ENCODE data around the gene POGLUT2.
"Not testable (repeated sequence)": the region's sequence is repeated elsewhere in the genome, so short reads cannot be mapped to it uniquely, and the experiment has no call there.

Gene POGLUT2

GRCh38 chr13:102805680-102806079 is 6.9 kb upstream of the POGLUT2 start:
- no peak for DNase-seq (ENCODE audit: low read depth)

GRCh38 chr13:102800145-102801041 is 1.6 kb upstream of the POGLUT2 start:
- peak; percentile 67 for DNase-seq (ENCODE audit: low read depth)

- DNase-seq (ENCODE audit: low read depth): no peak
Measured at GRCh38 chr13:102799426-102800144, 809 bp upstream of the POGLUT2 start.

GRCh38 chr13:102793611-102794355 is 5.0 kb downstream of the POGLUT2 start:
- no peak for DNase-seq (ENCODE audit: low read depth)

GRCh38 chr13:102792396-102792795 is 6.4 kb downstream of the POGLUT2 start:
- DNase-seq (ENCODE audit: low read depth): no peak

GRCh38 chr13:102788683-102789082 is 10.1 kb downstream of the POGLUT2 start:
- DNase-seq (ENCODE audit: low read depth): no peak

- DNase-seq (ENCODE audit: low read depth): no peak
Measured at GRCh38 chr13:102784483-102784882, 14.3 kb downstream of the POGLUT2 start.

- DNase-seq (ENCODE audit: low read depth): no peak
Measured at GRCh38 chr13:102781591-102781990, 17.2 kb downstream of the POGLUT2 start.

GRCh38 chr13:102780656-102781055 is 18.1 kb downstream of the POGLUT2 start:
- DNase-seq (ENCODE audit: low read depth): not testable (repeated sequence)

- DNase-seq (ENCODE audit: low read depth): no peak
Measured at GRCh38 chr13:102779436-102780159, 19.2 kb downstream of the POGLUT2 start.

- DNase-seq (ENCODE audit: low read depth): no peak
Measured at GRCh38 chr13:102777736-102778135, 21.0 kb downstream of the POGLUT2 start.

GRCh38 chr13:102776271-102776670 is 22.5 kb downstream of the POGLUT2 start:
- DNase-seq (ENCODE audit: low read depth): no peak

GRCh38 chr13:102774591-102775520 is 23.9 kb downstream of the POGLUT2 start:
- no peak for DNase-seq (ENCODE audit: low read depth)

GRCh38 chr13:102774214-102774568 is 24.6 kb downstream of the POGLUT2 start:
- DNase-seq (ENCODE audit: low read depth): no peak

GRCh38 chr13:102773441-102774213 is 25.1 kb downstream of the POGLUT2 start, which contains the start of gene TEX30:
TEX30 (minus strand) TSS chr13:102773786; CDS start chr13:102770026, 3,760 bp downstream.
- peak; percentile 64 for DNase-seq (ENCODE audit: low read depth)

GRCh38 chr13:102772042-102772425 is 26.7 kb downstream of the POGLUT2 start:
- no peak for DNase-seq (ENCODE audit: low read depth)

GRCh38 chr13:102771298-102772041 is 27.3 kb downstream of the POGLUT2 start:
- DNase-seq (ENCODE audit: low read depth): no peak

GRCh38 chr13:102770435-102770834 is 28.3 kb downstream of the POGLUT2 start:
- no peak for DNase-seq (ENCODE audit: low read depth)

- no peak for DNase-seq (ENCODE audit: low read depth)
Measured at GRCh38 chr13:102769679-102770078, 29.1 kb downstream of the POGLUT2 start.

Measured in stromal cell of bone marrow (primary cell).